Nephron (organoid): ENCODE results near the gene STPG4.

ENCODE experiments used
- H3K27ac Mint-ChIP-seq, 3 experiments: 2 replicates each; pipeline ENCODE4 v1.8.0; 2020; ENCODE audit warnings: mixed read lengths in 3 of 3, mild to moderate bottlenecking in 2 of 3, moderate library complexity in 1 of 3
- H3K27me3 Mint-ChIP-seq: 2 replicates; pipeline ENCODE4 v1.8.0; 2021; ENCODE audit warnings: low read depth, mild to moderate bottlenecking, moderate library complexity, mixed read lengths
- H3K36me3 Mint-ChIP-seq: 2 replicates; pipeline ENCODE4 v1.8.0; 2020; ENCODE audit warnings: low read depth, mixed read lengths
- H3K4me1 Mint-ChIP-seq: 2 replicates; pipeline ENCODE4 v1.8.0; 2020; ENCODE audit warnings: mixed read lengths
- H3K4me3 Mint-ChIP-seq, 3 experiments: 2 replicates each; pipeline ENCODE4 v1.8.0; 2020; ENCODE audit warnings: mild to moderate bottlenecking in 3 of 3, mixed read lengths in 3 of 3, moderate library complexity in 2 of 3
- H3K9me3 Mint-ChIP-seq: 2 replicates; pipeline ENCODE4 v1.8.0; 2020; ENCODE audit warnings: mixed read lengths
- CTCF ChIP-seq, 3 experiments: fragments of 200-600 bp; sonication (generic); IDR thresholded peaks; one replicate each; pipeline ENCODE4 v1.5.0; 2021; ENCODE audit warnings: antibody characterized with exemption in 3 of 3; ENCODE audit not compliant: unreplicated experiment in 3 of 3

STPG4 gene

DNA sequence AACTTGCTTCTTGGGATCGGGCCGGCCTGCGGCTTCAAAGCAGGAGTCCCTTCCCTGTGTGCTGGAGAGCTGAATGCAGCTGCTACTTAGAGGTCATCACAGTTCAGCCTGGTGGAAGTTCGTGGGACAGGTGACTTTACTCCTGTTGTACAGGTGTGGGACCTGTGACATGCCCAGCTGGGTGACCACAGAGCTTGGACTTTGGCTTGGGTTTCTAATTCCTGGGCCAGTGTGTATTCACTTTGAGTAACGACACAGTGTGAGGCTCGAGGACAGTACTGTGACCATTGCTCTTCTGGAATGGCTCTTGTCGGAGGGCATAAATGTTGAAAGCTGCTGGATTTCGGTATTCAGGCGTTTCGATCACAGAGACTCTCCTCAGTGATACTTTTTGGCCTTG is 114.5 kb downstream of the STPG4 start:
- TF ChIP-seq CTCF (IDR thresholded peaks at IDR 0.05; ENCODE audit: unreplicated experiment in 3 of 3) = no peak
- peak overlapping the region; percentile 27 to 87 (median 86) for H3K27ac Mint-ChIP-seq
- peaks cover 51% of the 10 kb centered on the region for H3K4me1 Mint-ChIP-seq
- H3K9me3 Mint-ChIP-seq = no peaks in the 10 kb centered on the region
- peaks cover 1% of the 10 kb centered on the region for H3K36me3 Mint-ChIP-seq
- no peak overlapping the region for H3K4me3 Mint-ChIP-seq
- H3K27me3 Mint-ChIP-seq = peaks cover 7% of the 10 kb centered on the region

GRCh38 chr2:47039913-47040562 is 115.1 kb downstream of the STPG4 start:
- no peak for TF ChIP-seq CTCF (IDR thresholded peaks at IDR 0.05; ENCODE audit: unreplicated experiment in 3 of 3)
- Mint-ChIP-seq H3K36me3 (no peaks in the 10 kb centered on the region), H3K27me3 (peaks cover 3% of the 10 kb centered on the region), H3K4me1 (peaks cover 57% of the 10 kb centered on the region), H3K27ac (peak overlapping the region in 2 of 3 experiments; percentile 28 to 87), H3K9me3 (no peaks in the 10 kb centered on the region), H3K4me3 (no peak overlapping the region)

- H3K4me1 Mint-ChIP-seq = peaks cover 61% of the 10 kb centered on the region
- peaks cover 3% of the 10 kb centered on the region for H3K27me3 Mint-ChIP-seq
- H3K27ac Mint-ChIP-seq = peak overlapping the region in 2 of 3 experiments; percentile 23 to 30
- no peaks in the 10 kb centered on the region for H3K9me3 Mint-ChIP-seq
- H3K4me3 Mint-ChIP-seq = no peak overlapping the region
- H3K36me3 Mint-ChIP-seq = no peaks in the 10 kb centered on the region
- TF ChIP-seq CTCF (IDR thresholded peaks at IDR 0.05; ENCODE audit: unreplicated experiment in 3 of 3) = no peak
These were observed 115.6 kb downstream of the STPG4 start for GRCh38 chr2:47039489-47039870.

- no peaks in the 10 kb centered on the region for H3K9me3 Mint-ChIP-seq
These were observed 116.2 kb downstream of the STPG4 start for GRCh38 chr2:47038656-47039488.

DNA sequence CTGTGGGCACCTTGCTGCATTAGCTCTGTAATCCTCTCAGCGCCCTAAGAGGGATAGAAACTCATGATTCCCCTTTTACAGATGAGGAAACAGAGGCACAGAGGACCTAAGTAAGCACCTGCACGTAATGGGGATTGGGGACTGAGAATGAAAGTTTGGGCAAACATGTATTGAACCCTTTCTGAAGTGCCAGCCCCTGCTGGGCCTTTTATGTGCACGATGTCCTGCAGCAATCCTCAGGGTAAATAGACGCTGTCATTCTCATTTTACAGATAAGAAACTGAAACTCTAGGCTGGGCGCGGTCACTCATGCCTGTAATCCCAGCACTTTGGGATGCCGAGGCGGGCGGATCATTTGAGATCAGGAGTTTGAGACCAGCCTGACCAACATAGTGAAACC is 117.4 kb downstream of the STPG4 start:
- no peak for TF ChIP-seq CTCF (IDR thresholded peaks at IDR 0.05; ENCODE audit: unreplicated experiment in 3 of 3)

More at GRCh38 chr2:47038656-47039488, 116.2 kb downstream of the STPG4 start:
- H3K27me3 Mint-ChIP-seq = peaks cover 7% of the 10 kb centered on the region
- no peaks in the 10 kb centered on the region for H3K36me3 Mint-ChIP-seq
- TF ChIP-seq CTCF (IDR thresholded peaks at IDR 0.05; ENCODE audit: unreplicated experiment in 3 of 3) = no peak
- H3K4me1 Mint-ChIP-seq = peaks cover 61% of the 10 kb centered on the region
- peak overlapping the region in 2 of 3 experiments; percentile 23 to 30 for H3K27ac Mint-ChIP-seq
- no peak overlapping the region for H3K4me3 Mint-ChIP-seq

More for the DNA sequence above, 117.4 kb downstream of the STPG4 start:
- H3K27ac Mint-ChIP-seq = no peak overlapping the region
- H3K36me3 Mint-ChIP-seq = no peaks in the 10 kb centered on the region
- no peak overlapping the region for H3K4me3 Mint-ChIP-seq
- peaks cover 9% of the 10 kb centered on the region for H3K27me3 Mint-ChIP-seq
- H3K4me1 Mint-ChIP-seq = peaks cover 61% of the 10 kb centered on the region
- H3K9me3 Mint-ChIP-seq = no peaks in the 10 kb centered on the region
